ENCODE measurements around the gene PDCD1LG2.
"Not testable (repeated sequence)": the region's sequence is repeated elsewhere in the genome, so short reads cannot be mapped to it uniquely, and the experiment has no call there.

PDCD1LG2 gene

GRCh38 chr9:5566054-5566618, 55.8 kb downstream of the PDCD1LG2 start:
- DNase-seq (ENCODE audit: low spot score): no peak

- DNase-seq (ENCODE audit: low spot score): no peak
Measured at GRCh38 chr9:5568868-5569267, 58.5 kb downstream of the PDCD1LG2 start.

DNA sequence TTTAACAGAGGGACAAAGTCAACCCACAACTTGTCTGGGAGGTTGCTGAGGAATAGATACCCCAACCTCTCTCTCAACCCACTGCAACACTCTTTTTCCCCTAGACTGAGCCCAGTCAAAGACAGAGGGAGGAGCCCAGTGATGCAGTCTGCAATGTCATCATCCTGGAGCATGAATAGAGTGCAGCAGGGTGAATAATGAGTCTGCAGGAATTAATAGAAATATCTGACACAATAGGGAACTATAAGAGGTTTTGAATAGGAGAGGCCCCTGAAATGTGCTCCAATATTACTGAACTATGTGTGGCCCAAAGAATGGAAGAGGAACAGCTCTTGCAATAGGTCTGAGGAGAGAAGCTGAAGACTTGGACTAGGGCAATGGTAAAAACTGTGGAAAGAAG, 59.1 kb downstream of the PDCD1LG2 start:
- no peak for DNase-seq (ENCODE audit: low spot score)

- no peak for DNase-seq (ENCODE audit: low spot score)
Measured at GRCh38 chr9:5569891-5570290, 59.6 kb downstream of the PDCD1LG2 start.

- DNase-seq (ENCODE audit: low spot score): no peak
Measured at GRCh38 chr9:5571629-5572232, 61.4 kb downstream of the PDCD1LG2 start.

GRCh38 chr9:5574097-5574496, 63.8 kb downstream of the PDCD1LG2 start:
- no peak for DNase-seq (ENCODE audit: low spot score)

DNA sequence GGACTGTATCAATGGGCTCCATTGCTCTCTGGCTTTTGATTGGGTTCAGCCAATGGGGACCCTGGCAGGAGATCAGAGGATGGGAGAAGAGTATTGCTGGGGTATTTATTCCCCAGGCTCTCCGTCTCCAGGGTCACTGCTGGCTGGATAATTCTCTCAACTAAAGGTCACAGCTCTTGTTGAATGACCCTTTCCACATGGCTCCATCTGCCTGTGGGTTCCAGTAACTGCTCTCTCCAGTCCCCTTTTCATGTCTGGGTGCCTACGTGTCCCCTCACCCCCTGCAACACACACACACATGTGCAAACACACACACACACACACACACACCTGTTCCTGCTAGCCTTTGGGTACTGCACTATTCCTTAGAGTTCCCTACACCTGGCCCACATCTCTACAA, 64.7 kb downstream of the PDCD1LG2 start:
- DNase-seq (ENCODE audit: low spot score): no peak

DNA sequence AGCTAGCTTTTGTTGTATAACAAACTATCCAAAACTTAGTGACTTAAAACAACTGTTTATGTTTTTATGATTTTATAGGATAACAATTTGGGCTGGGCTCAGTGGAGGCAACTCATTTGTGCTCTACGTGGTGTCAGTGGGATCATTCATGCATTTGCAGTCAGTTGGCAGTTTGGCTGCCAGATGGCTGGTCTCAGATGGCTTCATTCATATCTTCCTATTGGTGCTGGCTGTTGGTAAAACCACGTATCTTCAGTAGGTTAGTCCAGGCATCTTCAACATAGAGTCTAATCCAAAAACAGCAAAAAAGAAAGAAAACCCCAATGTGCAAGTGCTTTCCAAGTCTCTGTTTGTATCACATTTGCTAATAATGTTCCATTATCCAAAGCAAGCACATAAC, 66.9 kb downstream of the PDCD1LG2 start:
- DNase-seq (ENCODE audit: low spot score): no peak

GRCh38 chr9:5578018-5578697, 67.8 kb downstream of the PDCD1LG2 start:
- no peak for DNase-seq (ENCODE audit: low spot score)

DNA sequence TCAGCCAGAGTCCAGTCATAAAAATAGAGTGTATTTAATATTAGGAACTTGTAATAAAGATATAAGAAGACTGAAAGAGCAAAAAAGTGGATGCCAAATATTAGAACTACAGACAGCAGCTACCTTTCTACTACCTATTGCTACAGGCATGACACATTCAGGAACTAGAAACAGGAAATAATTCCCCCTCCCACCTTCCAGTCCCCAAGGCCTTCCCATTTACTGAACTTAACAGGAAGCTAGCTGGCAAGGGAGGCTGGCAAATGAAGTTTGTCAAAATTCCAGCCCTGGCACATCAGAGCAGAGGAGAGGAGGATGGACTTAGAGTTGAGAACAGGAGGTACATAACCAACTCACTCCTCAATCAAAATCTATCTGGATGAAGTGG, 68.4 kb downstream of the PDCD1LG2 start:
- DNase-seq (ENCODE audit: low spot score): no peak

- DNase-seq (ENCODE audit: low spot score): no peak
Measured at GRCh38 chr9:5579881-5580280, 69.5 kb downstream of the PDCD1LG2 start.

DNA sequence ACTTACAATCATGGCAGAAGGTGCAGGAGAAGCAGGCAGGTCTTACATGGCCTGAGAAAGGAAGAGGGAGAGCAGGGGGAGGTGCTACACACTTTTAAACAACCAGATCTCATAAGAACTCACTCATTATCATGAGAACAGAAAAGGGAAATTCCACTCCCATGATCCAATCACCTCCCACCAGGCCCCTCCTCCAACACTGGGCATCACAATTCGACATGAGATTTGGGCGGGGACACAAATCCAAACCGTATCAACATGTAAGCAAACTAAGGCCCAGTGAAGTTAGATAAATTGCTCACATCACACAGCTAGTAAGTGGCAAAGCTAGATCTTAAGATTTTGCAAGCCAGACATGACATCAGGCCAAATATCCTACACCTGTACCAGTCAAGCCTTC, 70.3 kb downstream of the PDCD1LG2 start:
- DNase-seq (ENCODE audit: low spot score): no peak

DNA sequence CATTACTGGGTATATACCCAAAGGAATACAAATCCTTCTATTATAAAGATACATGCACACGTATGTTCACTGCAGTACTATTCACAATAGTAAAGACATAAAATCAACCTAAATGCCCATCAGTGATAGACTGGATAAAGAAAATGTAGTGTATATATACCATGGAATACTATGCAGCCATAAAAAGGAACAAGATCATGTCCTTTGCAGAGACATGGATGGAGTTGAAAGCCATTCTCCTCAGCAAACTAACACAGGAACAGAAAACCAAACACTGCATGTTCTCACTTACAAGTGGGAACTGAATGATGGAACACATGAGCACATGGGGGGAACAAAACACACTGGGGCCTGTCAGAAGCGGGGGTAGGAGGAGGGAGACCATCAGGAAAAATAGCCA, 71.4 kb downstream of the PDCD1LG2 start:
- not testable (repeated sequence) for DNase-seq (ENCODE audit: low spot score)

GRCh38 chr9:5582835-5583195, 72.5 kb downstream of the PDCD1LG2 start:
- no peak for DNase-seq (ENCODE audit: low spot score)

DNA sequence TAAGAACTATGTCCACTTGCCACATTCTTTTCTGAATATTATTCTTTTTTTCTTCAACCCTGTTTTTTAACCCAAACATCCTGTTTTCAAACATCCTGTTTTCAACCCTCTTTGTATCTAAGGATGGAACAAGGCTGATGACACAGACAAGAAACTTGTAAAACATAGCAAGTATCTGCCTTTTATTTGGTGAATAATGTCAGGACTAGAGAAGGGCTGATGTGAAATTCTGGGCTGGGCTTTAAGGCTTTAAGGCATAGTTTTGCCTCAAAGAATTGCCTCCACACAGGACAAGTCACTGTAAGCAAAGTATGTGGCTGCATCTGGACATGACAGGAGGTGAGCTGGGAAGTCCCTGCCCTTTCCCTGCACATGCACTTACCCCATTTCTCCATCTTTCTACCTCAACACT, 76.1 kb downstream of the PDCD1LG2 start:
- DNase-seq (ENCODE audit: low spot score): no peak

- peak; percentile 74 for DNase-seq (ENCODE audit: low spot score)
Measured at GRCh38 chr9:5587024-5587423, 76.7 kb downstream of the PDCD1LG2 start.

- DNase-seq (ENCODE audit: low spot score): no peak
Measured at GRCh38 chr9:5592231-5592630, 81.9 kb downstream of the PDCD1LG2 start.

DNA sequence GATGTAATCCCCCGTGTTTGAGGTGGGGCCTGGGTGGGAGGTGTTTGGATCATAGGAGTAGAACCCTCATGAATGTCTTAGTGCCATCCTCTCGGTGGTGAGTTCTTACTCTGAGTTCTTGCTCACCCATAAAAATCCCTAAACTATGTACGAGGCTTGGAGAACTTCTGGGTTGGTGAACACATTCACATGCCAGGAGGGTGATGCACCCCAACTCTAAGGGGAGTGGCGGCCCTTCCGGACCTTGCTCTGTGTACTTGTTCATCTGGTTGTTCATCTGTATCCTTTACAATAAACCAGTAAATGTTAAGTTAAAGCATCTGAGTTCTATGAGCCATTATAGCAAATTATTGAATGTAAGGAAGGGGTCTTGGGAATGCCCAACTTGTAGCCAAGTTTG, 82.6 kb downstream of the PDCD1LG2 start:
- DNase-seq (ENCODE audit: low spot score): no peak

- no peak for DNase-seq (ENCODE audit: low spot score)
Measured at GRCh38 chr9:5593904-5594303, 83.6 kb downstream of the PDCD1LG2 start.

DNA sequence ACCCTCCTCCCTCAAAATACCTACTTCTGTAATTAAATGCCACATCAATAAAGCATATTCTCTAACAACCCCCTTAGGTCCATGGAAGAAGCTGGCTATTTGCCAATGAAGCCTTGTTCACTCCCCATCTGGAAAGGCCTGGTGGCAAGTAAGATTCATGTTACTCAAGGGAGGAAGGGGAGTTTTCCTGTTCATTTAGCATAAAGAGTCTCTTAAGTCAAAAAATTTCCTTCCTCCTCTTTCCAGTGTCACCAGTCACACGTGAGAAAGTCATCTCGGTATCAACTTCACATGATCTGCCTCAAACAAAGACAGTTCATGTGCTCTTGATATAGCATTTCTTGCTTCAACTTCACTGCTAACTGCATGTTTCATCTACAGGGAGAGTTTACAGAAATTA, 85.8 kb downstream of the PDCD1LG2 start:
- DNase-seq (ENCODE audit: low spot score): no peak

- no peak for DNase-seq (ENCODE audit: low spot score)
Measured at GRCh38 chr9:5608298-5609225, 98.2 kb downstream of the PDCD1LG2 start.

DNA sequence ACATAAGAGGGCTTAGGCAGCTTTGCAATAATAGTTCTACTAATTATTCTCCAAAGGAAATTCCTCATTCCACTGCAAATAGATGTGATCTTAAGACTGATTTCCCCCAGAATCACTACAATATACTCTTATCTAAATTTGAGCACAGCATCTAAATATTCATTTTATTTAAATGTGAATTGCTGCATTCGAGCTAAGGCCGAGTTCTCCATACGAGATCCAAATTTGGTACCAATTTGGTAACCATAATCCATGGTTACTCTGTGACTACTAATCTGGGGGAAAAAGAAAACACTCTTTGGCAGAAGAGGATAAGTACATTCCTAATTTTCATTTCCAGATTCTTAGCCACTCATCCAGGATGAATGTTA, 98.9 kb downstream of the PDCD1LG2 start:
- no peak for DNase-seq (ENCODE audit: low spot score)

DNA sequence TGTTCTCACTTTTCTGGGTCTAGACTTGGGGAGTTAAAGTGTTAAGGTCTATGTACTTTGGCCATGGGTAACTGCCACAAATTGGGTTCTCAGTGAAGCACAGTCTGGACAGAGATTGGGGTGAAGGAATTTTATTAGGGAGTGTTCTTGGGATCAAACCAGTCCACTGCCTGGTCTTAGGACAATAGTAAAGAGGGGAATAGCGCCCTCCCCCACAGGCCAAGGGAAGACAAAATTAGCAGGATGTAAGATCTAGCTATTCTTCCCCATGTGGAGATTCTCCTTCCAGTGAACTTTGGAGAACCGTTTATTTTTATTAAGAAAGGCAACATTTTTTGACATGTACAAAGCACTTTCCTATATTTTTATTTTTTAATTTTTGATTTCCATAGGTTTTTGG, 100.2 kb downstream of the PDCD1LG2 start:
- no peak for DNase-seq (ENCODE audit: low spot score)
